Activated CD4-positive, alpha-beta T cell treated with anti-CD3 and anti-CD28 coated beads, Interleukin-10, Interleukin-2, amounts not matched to agents 100 ng/mL and 50 ng/mL, durations not matched to agents 16 hours and 8 hours (primary cell): Measurements from ENCODE around the gene OGFOD2.

Experiments used
- DNase-seq: peaks from one replicate; pipeline ENCODE4 v3.0.0-alpha.2; 2020

Gene OGFOD2

GRCh38 chr12:122951979-122952892 lies 22.8 kb upstream of the OGFOD2 start:
- peak; percentile 81 for DNase-seq

DNA sequence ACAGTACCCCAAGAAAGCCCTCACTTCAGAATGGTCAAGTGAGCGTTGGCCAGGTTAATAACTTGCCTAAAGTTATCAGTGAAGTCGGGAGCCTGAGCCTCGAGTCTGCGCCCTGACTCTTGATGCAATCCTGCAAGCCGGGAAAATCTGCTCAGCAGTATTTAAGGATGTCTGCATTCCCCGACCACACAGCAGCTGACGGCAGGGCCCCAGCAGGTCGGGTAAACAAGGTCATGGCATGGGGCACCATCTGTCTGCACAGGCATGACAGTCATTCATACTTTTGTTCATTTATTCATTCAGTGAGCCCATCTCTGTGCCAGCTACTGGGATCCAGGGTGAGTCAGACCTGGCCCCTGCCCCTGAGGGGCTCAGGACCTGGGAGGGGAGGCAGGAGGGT lies 19.9 kb upstream of the OGFOD2 start:
- no peak for DNase-seq

- DNase-seq = no peak
These were observed 19.0 kb upstream of the OGFOD2 start for GRCh38 chr12:122956035-122956434.

GRCh38 chr12:122958198-122958888 lies 16.7 kb upstream of the OGFOD2 start:
- no peak for DNase-seq

- no peak for DNase-seq
These were observed 15.4 kb upstream of the OGFOD2 start for GRCh38 chr12:122959566-122960192.

GRCh38 chr12:122960193-122960569 lies 14.9 kb upstream of the OGFOD2 start:
- no peak for DNase-seq

- no peak for DNase-seq
These were observed 13.3 kb upstream of the OGFOD2 start for GRCh38 chr12:122961531-122962329.

DNA sequence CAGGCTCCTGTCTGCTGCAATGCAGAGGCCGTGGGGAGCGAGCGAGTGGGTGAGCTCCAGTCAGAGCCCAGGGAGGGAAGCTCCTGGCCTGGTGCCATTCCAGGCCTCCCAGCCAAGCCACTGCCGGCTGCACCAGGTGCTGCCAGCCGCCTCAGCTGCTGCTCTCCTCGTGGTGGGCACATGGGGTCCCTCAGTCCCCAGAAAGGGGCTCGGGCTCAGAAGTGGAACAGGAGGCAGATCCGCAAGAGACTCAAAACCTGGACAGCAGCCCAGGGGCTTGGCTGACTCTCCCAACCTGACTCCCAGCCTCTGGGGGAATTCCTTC lies 11.1 kb upstream of the OGFOD2 start:
- DNase-seq = no peak

GRCh38 chr12:122964439-122965257 lies 10.4 kb upstream of the OGFOD2 start:
- DNase-seq = no peak

- DNase-seq = no peak
These were observed 9.7 kb upstream of the OGFOD2 start for GRCh38 chr12:122965321-122965751.

DNA sequence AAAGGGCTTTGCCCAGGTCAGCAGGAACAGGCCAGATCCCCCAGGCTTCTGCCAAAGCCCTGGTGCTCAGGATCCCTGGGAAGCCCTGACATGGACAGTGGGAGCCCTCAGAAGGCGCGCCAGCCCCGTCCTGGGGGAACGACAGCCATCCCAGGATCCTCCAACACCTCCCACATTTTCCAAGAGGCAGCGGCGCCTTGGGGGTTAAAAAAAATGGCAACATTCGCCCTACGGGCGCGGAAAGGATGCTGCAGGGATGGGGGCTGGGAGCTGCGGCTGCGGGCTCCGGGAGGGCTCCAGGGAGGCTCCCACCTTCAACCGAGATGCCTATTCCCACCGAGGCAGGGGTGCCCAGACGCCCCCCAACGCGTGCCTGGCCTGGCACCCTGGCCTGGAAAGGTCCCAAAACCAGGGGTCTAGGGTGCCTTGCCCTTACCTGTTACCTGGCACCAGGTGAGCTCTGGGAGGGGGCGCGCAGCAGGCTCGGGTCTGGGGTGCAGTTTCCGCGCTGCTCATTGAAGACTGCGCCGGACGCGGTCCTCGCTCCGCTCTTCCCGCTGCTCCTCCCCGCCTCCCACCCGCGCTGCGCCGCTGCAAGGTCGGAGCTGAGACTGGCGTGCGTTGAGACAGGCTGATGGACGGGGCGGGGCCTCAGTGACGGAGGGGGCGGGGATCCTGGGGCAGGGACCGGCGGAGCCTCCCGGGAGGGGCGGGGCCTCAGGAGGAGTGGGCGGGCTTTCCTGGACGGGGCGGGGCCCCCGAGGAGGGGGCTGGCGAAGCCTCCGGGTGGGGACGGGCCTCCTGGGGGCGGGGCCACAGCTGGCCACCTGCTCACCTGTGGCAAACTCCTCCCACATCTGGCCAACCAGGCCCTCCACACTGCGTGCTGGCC lies 8.9 kb upstream of the OGFOD2 start, which contains the start of gene ABCB9:
Gene ABCB9, minus strand, starts transcription at position 613 of the 892 bp plus-strand sequence. CDS start 6,228 bp downstream, outside the sequence.
- DNase-seq = peak; percentile 93

- no peak for DNase-seq
These were observed 8.1 kb upstream of the OGFOD2 start for GRCh38 chr12:122966743-122967550.

DNA sequence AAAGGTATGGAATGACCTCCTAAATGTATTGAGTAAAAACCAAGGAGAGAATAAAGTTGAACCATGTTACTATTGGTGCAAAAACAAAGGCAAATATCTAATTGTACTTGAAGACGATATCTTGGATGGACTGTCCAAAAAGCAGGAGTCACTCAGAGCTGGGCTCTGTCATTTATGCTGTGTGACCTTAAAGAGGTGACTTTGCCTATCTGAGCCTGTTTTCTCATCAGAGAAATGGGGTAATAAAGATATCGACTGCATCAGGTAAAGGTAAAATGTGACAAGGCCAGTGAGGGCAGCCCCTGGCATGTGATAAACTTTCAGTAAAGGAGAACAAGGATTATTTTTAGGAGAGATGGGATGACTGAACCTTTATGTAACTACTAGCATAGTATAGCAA lies 6.9 kb upstream of the OGFOD2 start:
- DNase-seq = no peak

GRCh38 chr12:122969676-122970075 lies 5.4 kb upstream of the OGFOD2 start:
- DNase-seq = no peak

GRCh38 chr12:122974274-122974891 lies 661 bp upstream of the OGFOD2 start:
- peak; percentile 99 for DNase-seq

DNA sequence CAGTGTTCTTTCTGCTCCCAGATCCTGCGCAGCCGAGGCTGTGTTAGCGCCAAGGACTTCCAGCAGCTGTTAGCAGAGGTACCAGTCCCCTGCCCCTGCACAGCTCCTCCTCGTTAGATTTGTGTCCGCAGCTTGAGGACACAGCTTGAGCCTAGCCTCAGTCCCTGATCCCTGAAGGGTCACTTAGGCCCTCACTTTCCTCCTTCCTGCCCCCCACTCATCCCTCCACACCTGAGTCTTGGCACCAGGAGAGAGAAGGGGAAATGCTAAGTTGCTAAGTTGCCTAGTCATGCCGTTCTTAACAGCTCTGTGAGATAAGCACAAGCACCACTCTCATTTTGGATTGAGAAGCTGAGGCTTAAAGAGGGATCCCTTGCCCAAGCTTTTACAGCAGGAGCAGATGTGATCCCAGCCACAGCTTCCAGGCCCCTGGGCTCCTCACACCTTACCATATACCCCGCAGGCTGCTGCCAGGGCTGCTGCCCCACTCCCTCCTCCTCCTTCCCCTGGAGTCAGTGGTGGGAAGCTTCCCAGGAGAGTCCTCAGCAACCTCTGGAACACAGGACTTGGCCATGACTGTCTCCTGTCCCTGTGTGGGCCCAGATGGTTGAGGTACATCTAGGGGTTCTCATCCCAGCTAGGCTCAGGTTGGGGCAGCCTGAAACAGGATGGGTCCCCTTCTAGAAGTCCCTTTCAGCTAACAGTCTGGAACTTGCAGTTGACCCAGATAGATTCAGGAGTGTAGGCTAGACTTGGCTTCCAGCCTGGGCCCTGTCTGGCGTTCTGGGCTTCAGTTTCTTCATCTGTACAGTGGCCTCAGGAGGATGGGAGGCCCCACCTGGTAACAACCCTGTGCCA lies 975 bp downstream of the OGFOD2 start:
- DNase-seq = peak; percentile 19

DNA sequence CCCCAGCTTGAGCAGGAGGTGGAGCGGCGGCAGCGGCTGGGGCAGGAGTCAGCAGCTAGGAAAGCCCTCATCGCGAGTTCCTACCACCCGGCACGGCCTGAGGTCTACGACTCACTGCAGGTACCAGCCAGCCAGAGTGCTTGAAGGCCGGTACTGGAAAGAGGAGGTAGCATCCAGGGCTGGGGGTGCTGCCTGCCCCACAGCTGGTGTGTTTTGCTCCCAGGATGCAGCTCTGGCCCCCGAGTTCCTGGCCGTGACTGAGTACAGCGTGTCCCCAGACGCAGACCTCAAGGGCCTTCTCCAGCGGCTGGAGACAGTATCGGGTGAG lies 1.6 kb downstream of the OGFOD2 start:
- DNase-seq = no peak

DNA sequence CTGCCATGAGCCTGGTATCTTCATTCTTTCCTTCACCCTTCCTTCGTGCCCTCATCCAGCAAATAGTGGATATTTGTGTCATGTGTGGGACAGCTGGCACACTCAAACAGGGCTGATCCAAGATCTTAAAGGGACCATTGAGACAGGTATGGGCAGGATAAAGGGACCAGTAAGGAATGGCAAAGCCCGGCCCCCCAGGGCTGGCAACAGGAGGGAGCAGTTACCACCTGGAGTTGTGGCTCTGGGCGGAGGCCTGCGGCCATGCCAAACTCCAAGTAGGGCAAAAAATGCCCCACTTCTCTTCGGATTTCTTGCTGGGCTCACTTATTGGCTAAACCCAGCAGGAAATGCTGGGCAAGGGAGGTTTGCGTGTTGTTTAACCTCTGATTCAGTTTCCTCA lies 2.1 kb downstream of the OGFOD2 start:
- DNase-seq = no peak
